ENCODE data around the gene SOX6. TPM values are rescaled to one million over a fixed set of nuclear protein-coding genes. Genes with fewer than 3 reads are reported as not detected.

SOX6 gene
- total RNA-seq, 1 donor from 2014 or later = 7.6 TPM

DNA sequence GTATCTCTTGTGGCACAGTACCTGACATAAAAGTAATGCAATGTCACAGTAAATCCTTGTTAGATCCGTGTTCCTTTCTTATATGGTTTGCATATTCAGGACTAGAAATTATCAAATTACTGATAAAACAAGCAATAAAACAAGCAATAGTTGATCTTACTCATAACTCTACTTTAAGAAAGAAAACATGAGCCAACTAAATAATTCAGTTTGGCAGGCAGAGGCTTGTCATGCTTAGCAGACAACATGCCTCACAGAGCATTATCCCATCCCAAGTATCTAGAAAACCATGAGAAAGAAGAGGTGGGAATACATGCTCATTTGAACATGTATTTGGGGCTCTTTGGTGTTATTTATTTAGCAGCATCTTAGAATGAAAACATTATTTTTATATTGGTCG lies 241.9 kb downstream of the SOX6 start:
- Mint-ChIP-seq H3K27me3 (ENCODE audit: insufficient read depth, low read depth) (no peaks in the 10 kb centered on the region), H3K4me3 (no peak overlapping the region), H3K27ac (no peak overlapping the region), H3K9me3 (no peaks in the 10 kb centered on the region), H3K4me1 (peaks cover 32% of the 10 kb centered on the region), H3K36me3 (no peaks in the 10 kb centered on the region)
- Histone ChIP-seq H3K36me3 (no peaks in the 10 kb centered on the region), H3K9me3 (ENCODE audit: low read depth) (no peaks in the 10 kb centered on the region), H3K27ac (no peak overlapping the region), H3K27me3 (no peaks in the 10 kb centered on the region), H3K4me3 (no peak overlapping the region), H3K9ac (no peak overlapping the region), H4K20me1 (ENCODE audit: low read depth) (no peaks in the 10 kb centered on the region), H3K4me2 (no peak overlapping the region), H3F3A (ENCODE audit: low read depth) (peaks cover 10% of the 10 kb centered on the region), H3K4me1 (peaks cover 40% of the 10 kb centered on the region), H2AFZ (replicated peaks) (no peak overlapping the region), H3K79me2 (ENCODE audit: low read depth) (no peaks in the 10 kb centered on the region)
- TF ChIP-seq CTCF (IDR thresholded peaks at IDR 0.05) = no peak
- DNase-seq (ENCODE audit: low spot score) = no peak

- H3K4me3 Mint-ChIP-seq = peak overlapping the region; percentile 30
- Histone ChIP-seq H3K79me2 (ENCODE audit: low read depth) (no peaks in the 10 kb centered on the region), H3F3A (ENCODE audit: low read depth) (peaks cover 10% of the 10 kb centered on the region), H2AFZ (replicated peaks) (no peak overlapping the region), H3K36me3 (no peaks in the 10 kb centered on the region), H3K27ac (peak overlapping the region; percentile 48), H4K20me1 (ENCODE audit: low read depth) (no peaks in the 10 kb centered on the region), H3K27me3 (no peaks in the 10 kb centered on the region), H3K4me3 (no peak overlapping the region), H3K4me2 (peak overlapping the region; percentile 44), H3K4me1 (peaks cover 41% of the 10 kb centered on the region), H3K9me3 (ENCODE audit: low read depth) (no peaks in the 10 kb centered on the region), H3K9ac (no peak overlapping the region)
- H3K36me3 Mint-ChIP-seq = peaks cover 8% of the 10 kb centered on the region
- no peaks in the 10 kb centered on the region for H3K27me3 Mint-ChIP-seq (ENCODE audit: insufficient read depth, low read depth)
- peak overlapping the region; percentile 78 for H3K27ac Mint-ChIP-seq
- H3K4me1 Mint-ChIP-seq = peaks cover 37% of the 10 kb centered on the region
- TF ChIP-seq CTCF (IDR thresholded peaks at IDR 0.05) (no peak), EZH2 (IDR thresholded peaks at IDR 0.05) (no peak), EZH2phosphoT487 (IDR thresholded peaks at IDR 0.05) (no peak)
- peak; percentile 30 for DNase-seq (ENCODE audit: low spot score)
- H3K9me3 Mint-ChIP-seq = peaks cover 4% of the 10 kb centered on the region
Measured at GRCh38 chr11:16111690-16112089, 244.7 kb downstream of the SOX6 start.

GRCh38 chr11:16110886-16111285 lies 245.5 kb downstream of the SOX6 start:
- H3K27me3 Mint-ChIP-seq (ENCODE audit: insufficient read depth, low read depth) = no peaks in the 10 kb centered on the region
- no peak for TF ChIP-seq CTCF (IDR thresholded peaks at IDR 0.05)
- TF ChIP-seq EZH2 (IDR thresholded peaks at IDR 0.05) = no peak
- no peak for TF ChIP-seq EZH2phosphoT487 (IDR thresholded peaks at IDR 0.05)
- Histone ChIP-seq H2AFZ (replicated peaks) (no peak overlapping the region), H3K9me3 (ENCODE audit: low read depth) (no peaks in the 10 kb centered on the region), H3F3A (ENCODE audit: low read depth) (peaks cover 10% of the 10 kb centered on the region), H3K4me2 (peak overlapping the region; percentile 44), H3K4me1 (peaks cover 41% of the 10 kb centered on the region), H4K20me1 (ENCODE audit: low read depth) (no peaks in the 10 kb centered on the region), H3K36me3 (no peaks in the 10 kb centered on the region), H3K9ac (no peak overlapping the region), H3K4me3 (peak overlapping the region; percentile 3), H3K79me2 (ENCODE audit: low read depth) (no peaks in the 10 kb centered on the region), H3K27ac (peak overlapping the region; percentile 48), H3K27me3 (no peaks in the 10 kb centered on the region)
- H3K27ac Mint-ChIP-seq = peak overlapping the region; percentile 47
- H3K36me3 Mint-ChIP-seq = peaks cover 11% of the 10 kb centered on the region
- peaks cover 10% of the 10 kb centered on the region for H3K9me3 Mint-ChIP-seq
- peak overlapping the region; percentile 36 for H3K4me3 Mint-ChIP-seq
- DNase-seq (ENCODE audit: low spot score) = peak; percentile 25
- H3K4me1 Mint-ChIP-seq = peaks cover 37% of the 10 kb centered on the region
